Measurements from ENCODE around the gene ATP5PB. TPM values are rescaled to one million over a fixed set of nuclear protein-coding genes. Genes with fewer than 3 reads are reported as not detected.

ATP5PB gene, protein sequence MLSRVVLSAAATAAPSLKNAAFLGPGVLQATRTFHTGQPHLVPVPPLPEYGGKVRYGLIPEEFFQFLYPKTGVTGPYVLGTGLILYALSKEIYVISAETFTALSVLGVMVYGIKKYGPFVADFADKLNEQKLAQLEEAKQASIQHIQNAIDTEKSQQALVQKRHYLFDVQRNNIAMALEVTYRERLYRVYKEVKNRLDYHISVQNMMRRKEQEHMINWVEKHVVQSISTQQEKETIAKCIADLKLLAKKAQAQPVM
- 100 to 1,000 TPM; 157 to 217 (median 196) TPM for total RNA-seq
- 100 to 1,000 TPM; 515 to 849 (median 620) TPM for polyA plus RNA-seq

DNA sequence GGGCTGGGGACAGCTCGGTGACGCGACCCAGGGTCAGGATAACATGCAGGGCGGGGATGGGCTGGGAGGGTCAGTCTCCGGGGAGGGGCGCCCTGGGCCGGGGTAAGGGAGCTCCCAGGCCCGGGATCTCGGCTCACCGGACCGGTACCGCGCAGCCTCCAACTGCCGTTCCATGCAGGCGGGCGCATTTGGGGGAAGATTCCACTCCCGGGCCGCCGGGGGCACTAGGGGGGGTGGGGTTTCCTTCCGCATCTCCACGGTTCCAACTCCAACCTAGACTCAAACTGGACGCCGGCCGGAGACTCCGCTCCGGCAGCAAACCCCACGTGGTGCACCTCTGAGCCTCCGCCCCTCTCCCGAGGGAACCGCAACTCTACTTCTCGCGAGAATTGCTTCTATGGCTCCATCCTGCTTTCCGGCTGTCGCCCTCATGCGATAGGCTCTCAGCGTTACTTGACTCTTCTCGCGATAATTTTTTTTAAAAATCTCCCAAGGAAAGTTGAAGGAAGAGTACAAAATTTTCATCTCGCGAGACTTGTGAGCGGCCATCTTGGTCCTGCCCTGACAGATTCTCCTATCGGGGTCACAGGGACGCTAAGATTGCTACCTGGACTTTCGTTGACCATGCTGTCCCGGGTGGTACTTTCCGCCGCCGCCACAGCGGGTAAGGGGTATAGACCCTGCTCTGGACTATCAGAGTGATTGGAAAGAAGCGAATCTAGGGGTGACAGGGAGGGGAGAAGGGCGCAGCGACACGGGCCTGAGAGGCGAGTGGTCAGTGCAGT is at the start of gene ATP5PB, which contains the start of gene WDR77:
Gene ATP5PB (plus strand): TSS at position 547 of the 785 bp plus-strand sequence. CDS start 78 bp downstream, at position 625.
Gene WDR77 (minus strand): TSS at position 339 of the 785 bp plus-strand sequence. CDS start 87 bp downstream, at position 252.
- Histone ChIP-seq H3K4me3 (peak within 1 kb of the TSS; percentile 80 to 95 (median 90)), H3K36me3 (peaks cover 0 to 43% (median 5%) of the 10 kb centered on the region in 4 donors), H3K27me3 (no peaks in the 10 kb centered on the region), H3K4me1 (peaks cover 0 to 57% (median 51%) of the 10 kb centered on the region in 4 donors), H3K9me3 (no peaks in the 10 kb centered on the region), H3K27ac (peak within 1 kb of the TSS; percentile 86 to 90 (median 88))
- WGBS, 2 donors: 0 to 1% methylated on average over 54 of the region's 54 CpGs
- intact Hi-C loops (cut with DNase I): loop anchor here (5.0 to 10.0 kb wide), 3 partner anchors 307 to 1414 kb away; partner anchors contain the start of genes CEPT1, DRAM2 and STRIP1
- TF ChIP-seq POLR2AphosphoS5 (IDR thresholded peaks at IDR 0.05) (peak; percentile 26 to 66 (median 62)), EP300 (IDR thresholded peaks at IDR 0.05) (no peak), POLR2A (IDR thresholded peaks at IDR 0.05) (peak; percentile 23 to 66)
- TF ChIP-seq, protein P1, sequence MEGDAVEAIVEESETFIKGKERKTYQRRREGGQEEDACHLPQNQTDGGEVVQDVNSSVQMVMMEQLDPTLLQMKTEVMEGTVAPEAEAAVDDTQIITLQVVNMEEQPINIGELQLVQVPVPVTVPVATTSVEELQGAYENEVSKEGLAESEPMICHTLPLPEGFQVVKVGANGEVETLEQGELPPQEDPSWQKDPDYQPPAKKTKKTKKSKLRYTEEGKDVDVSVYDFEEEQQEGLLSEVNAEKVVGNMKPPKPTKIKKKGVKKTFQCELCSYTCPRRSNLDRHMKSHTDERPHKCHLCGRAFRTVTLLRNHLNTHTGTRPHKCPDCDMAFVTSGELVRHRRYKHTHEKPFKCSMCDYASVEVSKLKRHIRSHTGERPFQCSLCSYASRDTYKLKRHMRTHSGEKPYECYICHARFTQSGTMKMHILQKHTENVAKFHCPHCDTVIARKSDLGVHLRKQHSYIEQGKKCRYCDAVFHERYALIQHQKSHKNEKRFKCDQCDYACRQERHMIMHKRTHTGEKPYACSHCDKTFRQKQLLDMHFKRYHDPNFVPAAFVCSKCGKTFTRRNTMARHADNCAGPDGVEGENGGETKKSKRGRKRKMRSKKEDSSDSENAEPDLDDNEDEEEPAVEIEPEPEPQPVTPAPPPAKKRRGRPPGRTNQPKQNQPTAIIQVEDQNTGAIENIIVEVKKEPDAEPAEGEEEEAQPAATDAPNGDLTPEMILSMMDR (IDR thresholded peaks at IDR 0.05): no peak
- peak; percentile 98 for DNase-seq

DNA sequence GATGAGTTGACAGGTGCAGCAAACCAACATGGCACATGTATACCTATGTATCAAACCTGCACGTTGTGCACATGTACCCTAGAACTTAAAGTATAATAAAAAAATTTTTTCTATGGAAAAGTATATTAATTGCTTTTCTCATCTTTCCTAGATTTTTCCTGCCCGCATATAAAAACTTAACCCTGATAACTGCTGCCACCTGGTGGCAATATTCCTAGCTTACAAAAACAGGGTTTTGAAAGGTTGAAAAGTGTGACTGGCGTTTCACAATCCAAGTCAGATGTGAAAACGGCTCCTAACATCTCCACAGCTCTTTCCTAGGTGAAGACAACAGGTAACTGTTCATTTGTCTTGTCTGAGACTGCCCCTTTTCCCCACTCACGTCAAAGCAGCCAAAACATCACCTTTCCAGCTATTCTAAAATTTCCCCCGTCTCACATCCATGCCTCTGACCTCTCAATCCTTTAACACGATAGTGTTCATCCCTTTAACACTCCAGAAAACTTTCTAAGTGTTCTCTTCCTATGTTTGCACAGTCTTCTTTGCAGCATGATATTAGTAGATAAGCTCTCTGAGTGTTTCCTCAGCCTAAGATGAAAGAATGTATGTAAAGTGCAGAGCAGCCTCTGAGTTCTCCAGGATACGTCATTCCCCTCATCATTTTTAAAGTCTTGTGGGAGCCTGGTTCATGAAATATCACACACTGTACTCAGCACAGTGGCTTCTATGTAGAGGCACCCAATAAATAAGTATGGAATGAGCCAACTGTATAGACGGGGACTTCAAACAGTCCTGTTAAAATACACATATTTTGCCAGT is 49.3 kb upstream of the ATP5PB start:
- H3K36me3 ChIP-seq: no peaks in the 10 kb centered on the region

DNA sequence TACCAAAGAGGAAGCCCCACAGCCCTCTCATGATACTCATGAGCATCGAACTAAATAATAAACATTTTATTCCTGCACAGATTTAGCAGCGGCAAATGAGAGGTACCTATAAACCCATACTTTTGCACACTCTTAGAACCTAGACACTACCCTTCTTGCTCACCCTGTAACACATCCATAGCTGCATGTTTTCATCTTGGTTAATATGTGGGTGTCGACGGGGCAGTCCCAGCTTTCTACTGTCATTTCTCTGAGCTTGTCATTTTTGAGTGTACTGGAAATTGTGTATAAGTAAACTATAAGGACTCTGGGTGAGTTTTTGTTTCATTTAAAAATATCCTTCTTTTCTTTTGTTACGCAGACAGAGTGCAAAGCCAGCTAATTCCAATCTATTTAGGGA is 47.2 kb upstream of the ATP5PB start:
- DNase-seq: no peak
- H3K9me3 ChIP-seq: no peaks in the 10 kb centered on the region

More for the DNA sequence above, 49.3 kb upstream of the ATP5PB start:
- no peak overlapping the region for H3K4me3 ChIP-seq
- no peaks in the 10 kb centered on the region for H3K9me3 ChIP-seq
- 23 to 39% methylated on average over 9 of the region's 9 CpGs for WGBS, 2 donors
- no peaks in the 10 kb centered on the region for H3K27me3 ChIP-seq
- intact Hi-C loops (cut with DNase I): loop anchor here (1.0 kb wide), 2 partner anchors 173 to 177 kb away; partner anchors contain the start of gene CHI3L2
- TF ChIP-seq, protein P1 (IDR thresholded peaks at IDR 0.05): peak; percentile 32 to 63 (median 54)
- no peak for TF ChIP-seq POLR2AphosphoS5 (IDR thresholded peaks at IDR 0.05)
- H3K27ac ChIP-seq: no peak overlapping the region
- DNase-seq: no peak
- no peaks in the 10 kb centered on the region for H3K4me1 ChIP-seq

DNA sequence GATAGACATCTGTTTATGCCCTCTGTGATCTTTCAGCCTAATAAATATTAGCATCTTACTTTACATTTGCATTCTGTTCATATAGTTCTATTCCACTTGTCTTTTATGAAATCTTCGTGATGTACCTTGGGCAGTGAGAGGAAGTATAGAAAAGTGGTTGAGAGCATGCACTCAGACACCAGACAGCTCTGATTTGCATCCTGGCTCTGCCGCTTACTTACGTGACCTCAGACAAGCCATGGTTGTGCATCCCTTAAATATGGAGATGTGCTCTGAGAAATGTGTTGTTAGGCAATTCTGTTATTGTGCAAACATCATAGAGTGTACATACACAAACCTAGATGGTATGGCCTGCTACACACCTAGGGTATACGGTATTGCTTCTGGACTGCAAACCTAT is 44.7 kb upstream of the ATP5PB start:
- 66 to 79% methylated on average over 4 of the region's 4 CpGs for WGBS, 2 donors
- intact Hi-C loops (cut with DNase I): no loop called here

More for the DNA sequence above, 47.2 kb upstream of the ATP5PB start:
- WGBS, 2 donors: 83 to 85% methylated on average over 5 of the region's 5 CpGs
- H3K4me1 ChIP-seq: no peaks in the 10 kb centered on the region
- no peak overlapping the region for H3K27ac ChIP-seq
- no peaks in the 10 kb centered on the region for H3K36me3 ChIP-seq
- intact Hi-C loops (cut with DNase I): no loop called here
- TF ChIP-seq, protein P1 (IDR thresholded peaks at IDR 0.05): no peak
- TF ChIP-seq POLR2A (IDR thresholded peaks at IDR 0.05) (no peak), POLR2AphosphoS5 (IDR thresholded peaks at IDR 0.05) (no peak), EP300 (IDR thresholded peaks at IDR 0.05) (no peak)
- no peaks in the 10 kb centered on the region for H3K27me3 ChIP-seq
- H3K4me3 ChIP-seq: no peak overlapping the region

More for the DNA sequence above, 44.7 kb upstream of the ATP5PB start:
- no peaks in the 10 kb centered on the region for H3K4me1 ChIP-seq
- no peak overlapping the region for H3K4me3 ChIP-seq
- no peak for DNase-seq
- H3K9me3 ChIP-seq: no peaks in the 10 kb centered on the region
- H3K27me3 ChIP-seq: no peaks in the 10 kb centered on the region
- H3K27ac ChIP-seq: no peak overlapping the region
- no peaks in the 10 kb centered on the region for H3K36me3 ChIP-seq
- no peak for TF ChIP-seq POLR2A (IDR thresholded peaks at IDR 0.05)

Measured in sigmoid colon (tissue), 7 donors.